GM21515 (cell line): ENCODE data around the gene KRT71.
"Not testable (repeated sequence)": the region's sequence is repeated elsewhere in the genome, so short reads cannot be mapped to it uniquely, and the experiment has no call there.

Source experiments
- ATAC-seq: cut with Tn5 transposase; IDR thresholded peaks from one replicate; pipeline ENCODE4 v1.9.1; 2021; ENCODE audit not compliant: unreplicated experiment

The KRT71 gene

GRCh38 chr12:52552681-52553195 is at the start of gene KRT71:
Gene KRT71 (minus strand): TSS chr12:52553145. CDS start chr12:52553077, 68 bp downstream.
- ATAC-seq, result no peak

GRCh38 chr12:52602552-52602951 is 49.6 kb upstream of the KRT71 start:
- no peak for ATAC-seq

DNA sequence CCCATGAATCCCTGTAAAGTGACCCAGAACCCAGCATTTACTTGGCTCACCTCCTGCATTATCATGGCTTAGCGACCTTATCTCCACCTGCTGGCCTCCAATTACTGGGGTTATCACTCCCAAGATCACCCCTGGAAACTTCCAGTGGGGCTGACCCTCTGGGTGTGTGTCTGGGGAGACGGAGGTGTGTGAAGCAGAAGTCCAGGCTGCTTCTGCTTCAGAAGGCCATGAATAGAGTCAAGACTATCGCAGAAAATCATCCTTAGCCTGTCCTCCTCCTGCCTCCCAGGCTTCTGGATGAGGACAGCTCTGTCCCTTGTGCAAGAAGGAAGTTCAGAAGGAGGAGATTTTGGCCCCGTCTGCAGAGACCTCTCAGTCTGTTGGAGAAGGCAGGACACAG is 48.7 kb upstream of the KRT71 start:
- ATAC-seq, result no peak

- ATAC-seq, result no peak
Observed at GRCh38 chr12:52600941-52601481, 48.1 kb upstream of the KRT71 start, which contains the start of gene KRT72. Gene KRT72 (minus strand): TSS chr12:52601463. CDS start chr12:52601452, 11 bp downstream.

DNA sequence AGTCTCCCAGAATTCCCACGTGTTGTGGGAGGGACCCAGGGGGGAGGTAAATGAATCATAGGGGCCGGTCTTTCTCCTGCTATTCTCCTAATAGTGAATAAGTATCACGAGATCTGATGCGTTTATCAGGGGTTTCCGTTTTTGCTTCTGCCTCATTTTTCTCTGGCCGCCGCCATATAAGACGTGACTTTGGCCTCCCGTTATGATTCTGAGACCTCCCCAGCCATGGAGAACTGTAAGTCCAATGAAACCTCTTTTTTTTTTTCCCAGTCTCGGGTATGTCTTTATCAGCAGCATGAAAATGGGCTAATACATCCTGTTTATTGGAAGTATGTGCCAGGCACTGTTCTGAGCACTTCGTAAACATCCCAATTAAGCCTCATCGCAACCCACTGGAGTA is 47.5 kb upstream of the KRT71 start:
- ATAC-seq, result no peak

- ATAC-seq, result no peak
Observed at GRCh38 chr12:52600071-52600470, 47.1 kb upstream of the KRT71 start.

DNA sequence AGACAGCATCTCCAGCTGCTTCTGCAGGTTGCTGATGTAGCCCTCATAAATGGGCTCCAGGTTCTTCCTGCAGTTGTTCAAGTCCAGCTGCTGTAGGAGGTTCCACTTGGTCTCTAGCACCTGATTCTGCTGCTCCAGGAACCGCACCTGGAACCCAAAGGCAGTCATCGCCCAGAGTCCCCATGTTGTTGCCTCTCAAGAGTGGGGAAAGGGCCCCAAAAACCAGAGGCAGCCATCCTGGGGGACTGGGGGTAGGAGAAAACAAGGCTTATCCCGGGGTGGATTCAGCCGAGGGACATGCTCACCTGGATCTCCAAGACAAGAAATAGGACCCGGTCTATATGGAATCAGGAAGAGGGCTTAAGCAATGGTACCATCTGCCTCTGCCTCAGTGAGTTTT is 46.0 kb upstream of the KRT71 start:
- no peak for ATAC-seq

DNA sequence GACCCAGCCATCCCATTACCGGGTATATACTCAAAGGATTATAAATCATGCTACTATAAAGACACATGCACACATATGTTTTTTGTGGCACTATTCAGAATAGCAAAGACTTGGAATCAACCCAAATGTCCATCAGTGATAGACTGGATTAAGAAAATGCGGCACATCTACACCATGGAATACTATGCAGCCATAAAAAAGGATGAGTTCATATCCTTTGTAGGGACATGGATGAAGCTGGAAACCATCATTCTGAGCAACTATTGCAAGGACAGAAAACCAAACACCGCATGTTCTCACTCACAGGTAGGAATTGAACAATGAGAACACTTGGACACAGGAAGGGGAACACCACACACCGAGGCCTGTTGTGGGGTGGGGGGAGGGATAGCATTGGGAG is 41.3 kb upstream of the KRT71 start:
- not testable (repeated sequence) for ATAC-seq

DNA sequence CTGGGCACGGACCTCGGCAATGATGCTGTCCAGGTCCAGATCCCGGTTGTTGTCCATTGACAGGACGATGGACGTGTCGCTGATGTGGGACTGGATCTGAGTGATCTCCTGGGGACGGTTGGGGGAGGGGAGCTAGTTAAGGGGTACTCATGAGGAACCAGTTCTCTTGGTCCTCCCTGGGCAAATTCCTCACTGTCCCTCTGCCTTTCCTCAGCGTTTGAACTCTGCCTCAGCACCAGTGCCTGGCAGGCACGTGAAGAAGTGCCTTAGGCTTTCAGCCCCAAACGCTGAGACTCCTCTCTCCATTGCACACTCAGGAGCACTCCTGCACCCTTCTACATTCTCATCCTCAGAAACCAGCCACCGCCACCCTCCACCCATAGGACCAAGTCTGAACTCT is 38.6 kb upstream of the KRT71 start:
- ATAC-seq, result no peak

GRCh38 chr12:52590021-52590420 is 37.1 kb upstream of the KRT71 start:
- no peak for ATAC-seq

DNA sequence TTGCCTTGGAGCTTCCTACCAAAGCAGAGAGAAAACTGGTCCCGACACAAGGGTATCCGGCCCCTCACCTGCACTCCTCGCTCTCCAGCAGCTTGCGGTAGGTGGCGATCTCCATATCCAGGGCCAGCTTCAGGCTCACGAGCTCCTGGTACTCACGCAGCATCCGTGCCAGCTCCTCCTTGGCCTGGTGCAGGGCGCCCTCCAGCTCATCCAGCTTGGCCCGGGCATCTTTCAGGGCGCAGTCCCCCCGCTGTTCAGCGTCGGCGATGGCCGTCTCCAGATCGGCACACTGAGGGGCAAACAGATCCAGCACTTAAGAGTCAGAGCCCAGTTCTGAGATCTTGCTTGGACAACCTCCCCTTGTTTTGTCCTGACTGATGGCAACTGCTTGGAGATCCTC is 34.6 kb upstream of the KRT71 start:
- no peak for ATAC-seq

DNA sequence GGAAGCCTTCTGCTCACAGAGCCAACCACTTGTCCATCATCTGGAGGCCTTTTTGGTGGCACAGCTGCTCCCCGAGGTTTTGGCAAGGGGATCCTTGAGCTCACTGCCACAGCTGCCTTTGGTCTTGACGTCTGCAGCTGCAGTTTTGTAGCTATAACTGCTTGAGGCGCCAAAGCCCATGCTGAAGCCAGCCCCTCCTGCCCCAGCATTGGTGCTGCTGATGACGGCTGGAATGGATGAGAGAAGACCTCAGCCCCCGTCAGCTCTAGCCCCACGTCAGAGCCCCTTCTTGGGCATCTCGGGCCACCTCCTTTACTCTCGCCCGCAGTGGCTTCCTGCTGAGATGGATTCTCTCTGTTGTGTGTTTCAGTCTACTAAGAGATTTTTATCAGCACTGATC is 33.0 kb upstream of the KRT71 start:
- no peak for ATAC-seq

DNA sequence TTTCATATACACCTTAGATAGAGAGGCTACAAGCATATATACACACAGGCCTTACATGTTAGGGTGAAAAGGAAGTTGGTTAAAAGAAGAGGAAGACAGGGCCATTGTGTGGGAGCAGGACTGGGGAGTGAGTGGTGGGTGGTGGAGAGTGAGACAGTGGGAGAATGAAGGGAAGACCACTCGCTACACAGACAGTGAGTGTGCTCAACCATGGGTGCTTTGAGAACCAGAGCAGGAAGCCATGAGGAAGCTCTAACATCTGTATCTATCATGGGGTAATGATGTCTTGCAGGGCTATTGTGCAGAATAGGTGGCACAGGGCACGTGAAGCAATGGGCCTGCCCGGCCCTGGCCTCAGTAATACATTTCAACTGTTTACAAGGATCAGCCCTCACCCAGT is 32.1 kb upstream of the KRT71 start:
- ATAC-seq, result no peak

DNA sequence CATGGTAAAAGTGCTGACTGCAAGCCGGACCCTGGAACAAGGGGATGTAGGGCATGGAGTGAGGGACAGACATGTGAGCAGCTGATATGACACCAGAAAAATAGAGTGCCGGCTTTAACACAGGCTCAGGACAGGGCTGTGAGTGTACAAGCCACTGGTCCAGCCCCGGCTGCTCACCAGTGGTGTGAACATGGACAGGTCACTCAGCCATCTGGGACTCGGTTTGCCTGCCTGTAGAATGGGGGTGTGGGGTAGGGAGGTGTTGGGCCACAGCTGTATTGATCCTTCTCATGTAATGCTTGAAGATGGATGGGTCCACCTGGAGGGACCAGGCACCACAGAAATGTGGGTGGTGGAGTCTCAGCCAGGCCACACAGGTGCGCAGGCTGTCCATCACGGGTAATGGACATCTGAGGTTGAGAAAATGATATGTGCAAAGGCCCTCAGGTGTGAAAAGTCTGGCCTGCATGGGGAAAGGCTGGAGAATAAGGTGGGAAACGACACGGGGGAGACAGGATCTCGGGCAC is 31.3 kb upstream of the KRT71 start:
- no peak for ATAC-seq

DNA sequence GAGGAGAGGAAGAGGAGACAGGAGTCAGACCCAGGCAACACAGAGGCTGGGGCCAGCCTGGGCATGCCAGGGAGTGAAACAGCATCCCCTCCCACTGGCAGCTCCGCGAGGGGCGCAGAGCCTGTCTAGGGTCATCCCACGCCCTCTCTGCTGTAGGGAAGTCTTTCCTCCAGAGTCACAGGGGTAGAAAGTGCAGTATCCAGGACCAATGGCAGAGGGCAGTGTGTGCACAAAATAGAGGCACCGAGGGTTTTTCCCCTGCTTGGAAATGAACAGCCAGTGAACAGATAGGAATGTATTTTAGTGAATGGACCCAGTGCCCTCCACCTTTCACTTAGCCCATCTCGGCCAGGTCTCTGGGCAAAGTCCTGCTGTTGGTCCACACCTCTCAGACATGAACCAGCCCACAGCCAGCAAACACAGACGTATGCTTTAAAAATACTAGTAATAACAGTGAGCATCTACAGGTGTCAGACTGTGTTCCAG is 30.1 kb upstream of the KRT71 start:
- no peak for ATAC-seq

- ATAC-seq, result no peak
Observed at GRCh38 chr12:52582486-52582885, 29.5 kb upstream of the KRT71 start.

GRCh38 chr12:52581481-52581880 is 28.5 kb upstream of the KRT71 start:
- no peak for ATAC-seq

DNA sequence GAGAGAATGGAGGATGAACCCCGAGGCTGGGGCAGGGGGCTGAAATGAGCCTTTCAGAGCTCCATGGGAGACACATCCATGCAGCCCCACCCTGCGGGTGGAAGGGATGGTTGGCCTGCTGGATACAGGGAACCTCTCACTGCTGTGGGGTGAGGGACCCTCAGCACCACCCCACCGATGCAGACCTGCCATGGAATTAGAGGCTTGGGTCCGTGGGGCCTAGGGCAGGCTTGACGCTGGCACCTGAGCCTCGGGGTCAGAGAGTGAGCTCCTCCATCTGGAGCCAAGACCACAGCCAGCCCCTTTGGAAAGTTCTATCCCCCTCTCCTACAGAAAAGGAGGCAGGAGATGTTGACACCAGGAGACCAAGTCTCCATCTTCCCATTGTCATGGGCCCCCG is 28.1 kb upstream of the KRT71 start:
- ATAC-seq, result no peak

DNA sequence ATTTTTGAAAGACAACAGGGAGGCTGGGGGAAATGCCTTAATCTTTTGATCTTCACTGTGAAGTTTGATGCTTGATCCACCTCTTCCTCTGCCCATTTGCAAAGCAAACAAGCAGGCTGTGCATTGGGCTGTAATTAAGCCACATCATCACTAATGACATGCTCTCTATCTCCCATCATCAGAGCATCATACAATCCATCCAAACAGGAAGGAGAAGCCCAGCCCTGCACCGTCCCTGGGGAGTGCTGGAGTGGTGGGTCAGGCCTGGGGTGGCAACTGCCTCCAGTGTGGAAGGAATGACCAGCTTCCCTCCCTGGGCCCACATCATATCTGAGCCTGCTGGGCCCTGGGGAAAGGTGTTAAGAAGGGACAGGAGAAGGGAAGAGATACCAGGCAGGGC is 27.6 kb upstream of the KRT71 start:
- no peak for ATAC-seq

- no peak for ATAC-seq
Observed at GRCh38 chr12:52579468-52580465, 26.8 kb upstream of the KRT71 start.

- no peak for ATAC-seq
Observed at GRCh38 chr12:52578469-52578868, 25.5 kb upstream of the KRT71 start.

DNA sequence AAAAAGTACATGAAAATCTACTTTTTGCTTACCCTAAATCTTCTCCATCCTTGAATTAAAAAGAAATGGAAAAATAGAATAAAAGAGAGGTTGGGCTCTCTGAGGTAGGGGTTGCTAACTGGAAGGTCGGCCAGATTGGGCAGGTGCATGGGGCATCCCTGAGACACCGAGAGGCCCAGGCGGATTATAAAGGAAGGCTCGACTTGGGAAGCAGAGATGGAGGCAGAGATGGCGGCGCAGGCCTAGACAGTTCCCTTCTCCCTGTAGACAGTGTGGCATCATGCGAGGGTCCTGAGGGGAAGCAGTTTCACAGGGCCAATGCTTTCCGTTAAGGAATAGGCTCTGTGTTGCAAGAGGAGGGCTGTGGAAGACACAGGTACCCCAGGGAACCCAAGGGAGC is 24.4 kb upstream of the KRT71 start:
- no peak for ATAC-seq
